Heart right ventricle (tissue), 16 donors: Measurements from ENCODE around the gene HOXA11. TPM values are rescaled to one million over a fixed set of nuclear protein-coding genes. Genes with fewer than 3 reads are reported as not detected.

Experiments used
- ATAC-seq, 8 donors: fragments of 200-7000 bp; cut with Tn5 transposase; one replicate each; pipeline ENCODE4 v1.9.1; 2020; ENCODE audit warnings: mild to moderate bottlenecking in 8 of 8, moderate library complexity in 8 of 8, moderate number of reproducible peaks in 1 of 8
- DNase-seq, 2 donors: peaks; one replicate each; pipeline ENCODE4 v3.0.0-alpha.2; 2020
- H3K27ac ChIP-seq, 10 donors: fragments of 200-600 bp; sonication (generic) in 2 of 10; one replicate each; pipeline versions ENCODE4 v1.5.0 to v1.8.0; 2020 to 2022; ENCODE audit warnings: mild to moderate bottlenecking in 3 of 10
- H3K27me3 ChIP-seq, 7 donors: fragments of 200-600 bp; one replicate each; pipeline ENCODE4 v1.8.0; 2021 to 2022; ENCODE audit warnings: mild to moderate bottlenecking in 2 of 7
- H3K36me3 ChIP-seq, 9 donors: fragments of 200-600 bp; sonication (generic) in 1 of 9; one replicate each; pipeline versions ENCODE4 v1.5.0 to v1.8.0; 2020 to 2022; ENCODE audit warnings: mild to moderate bottlenecking in 2 of 9
- H3K4me1 ChIP-seq, 9 donors: fragments of 200-600 bp; sonication (generic) in 1 of 9; one replicate each; pipeline versions ENCODE4 v1.5.0 to v1.8.0; 2020 to 2022; ENCODE audit warnings: mild to moderate bottlenecking in 4 of 9
- H3K4me3 ChIP-seq, 10 donors: fragments of 200-600 bp; sonication (generic) in 2 of 10; one replicate each; pipeline versions ENCODE4 v1.5.0 to v1.8.0; 2020 to 2022; ENCODE audit warnings: mild to moderate bottlenecking in 7 of 10, moderate library complexity in 2 of 10
- H3K9me3 ChIP-seq, 11 donors: fragments of 200-600 bp in 10 of 11; sonication (generic) in 2 of 11; one replicate each; pipeline versions ENCODE4 v1.5.0 to v1.8.0; 2013 to 2022; ENCODE audit warnings: mild to moderate bottlenecking in 2 of 11, control low read depth in 1 of 11, moderate library complexity in 1 of 11
- WGBS, 2 donors: extraction: QIAGEN DNeasy Blood & Tissue Kit; methylation state at CpG; one replicate each; pipeline ENCODE4 v1.1.7; 2013; ENCODE audit warnings: inconsistent platforms in 1 of 2; 5-methylcytosine and 5-hydroxymethylcytosine counted together
- intact Hi-C, 10 donors: fragments of 100-400 bp; cut with DNase I; formaldehyde crosslinking; loops; one replicate each; pipeline versions ENCODE4 v1.11.1 to v1.14.2; 2022
- polyA plus RNA-seq, 2 donors: library from polyadenylated mRNA; stranded (reverse); fragments of 200-250 nt; gene quantifications; one replicate each; pipeline ENCODE4 v1.2.3, GENCODE V29; 2013
- total RNA-seq, 10 donors: library from RNA; stranded (reverse); fragmentation: NEBNext Ultra II Directional in 3 of 10; extraction: Animal tissue kit (Norgen Biotek cat#: 25700) in 3 of 10; gene quantifications; one replicate each; pipeline versions ENCODE4 v1.2.1 to v1.2.4, GENCODE V29; 2021 to 2023
- TF ChIP-seq, protein P1 (sequence below), 9 donors: fragments of 200-600 bp; sonication (generic) in 2 of 9; IDR thresholded peaks; one replicate each; pipeline versions ENCODE4 v1.5.0 to v1.8.0; 2021 to 2022; ENCODE audit warnings: antibody characterized with exemption in 9 of 9, mild to moderate bottlenecking in 5 of 9, moderate library complexity in 1 of 9
- donor health status: Arrhythmogenic right ventricular cardiomyopathy.
- donor health status: ischemic (EF 13 %, LVEDD 7.1; RV severe dilation, severe dysfunction).
- donor health status: healthy with polysubstance abuse.
- donor health status: DM: no; HTN: yes; CAD: no.
- donor health status: DM: no; HTN: no; CAD: no.
- donor health status: ischemic (EF 25% LVEDD 6.9; RV normal size, moderate dysfunction).
- donor health status: ischemic (EF 25% LVEDD 5.7; RV mildly dilated, moderate dysfunction).
- donor health status: healthy.
- donor health status: DM: yes; HTN: yes; CAD: no.
- donor health status: Ischemic cardiomyopathy.
- donor health status: ischemic (EF 35%, LVEDD 5.7; RV mildly dilated, moderate dysfunction).
- donor health status: nonischemic (EF 11% LVEDD 7.7; RV severe dilation, severe dysfunction).
- donor health status: DM: yes; HTN: yes; CAD: no.
- donor health status: PGD.
- donor health status: ischemic (EF 29% LVEDD 5.4; RV normal size, mild dysfunction).
- donor health status: nonischemic (EF 23%, LVEDD 6.1; RV moderate dilation, normal function).

Gene HOXA11
- total and polyA plus RNA-seq, 12 donors: not detected

DNA sequence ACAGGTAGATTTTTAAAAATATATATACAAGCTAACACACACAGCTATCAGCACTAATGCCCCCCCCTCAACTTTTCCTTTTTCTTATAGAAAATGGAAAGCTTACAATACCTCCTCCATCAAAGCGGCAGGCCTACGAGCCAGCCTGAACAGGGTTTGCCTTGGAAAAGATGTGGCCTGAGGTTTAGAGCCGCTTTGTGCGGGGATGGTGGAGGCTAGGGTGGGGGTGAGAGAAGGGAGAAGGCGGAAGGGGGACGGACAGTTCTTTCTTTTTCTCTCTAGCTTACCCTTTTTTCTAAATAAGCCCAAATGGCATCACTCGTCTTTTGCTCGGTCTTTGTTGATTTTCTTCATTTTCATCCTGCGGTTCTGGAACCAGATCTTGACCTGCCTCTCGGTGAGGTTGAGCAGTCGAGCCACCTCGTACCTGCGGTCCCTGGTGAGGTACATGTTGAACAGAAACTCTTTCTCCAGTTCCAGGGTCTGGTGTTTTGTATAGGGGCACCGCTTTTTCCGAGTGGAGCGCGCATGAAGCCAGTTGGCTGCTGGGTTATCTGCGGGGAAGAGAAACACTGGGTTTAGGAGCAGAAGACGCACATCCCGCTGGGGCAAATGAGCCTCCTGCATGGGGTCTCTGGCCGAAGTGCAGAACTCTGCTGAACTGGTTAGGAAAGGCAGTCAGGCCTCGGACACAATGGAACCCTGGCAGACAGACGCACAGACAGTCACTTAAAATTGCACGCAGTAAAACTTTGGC, 21.6 kb downstream of the HOXA11 start:
- Histone ChIP-seq H3K27me3 (peaks cover 76 to 100% (median 100%) of the 10 kb centered on the region in 7 donors), H3K36me3 (peaks cover 0 to 15% (median 0%) of the 10 kb centered on the region in 9 donors), H3K4me1 (peaks cover 8 to 74% (median 40%) of the 10 kb centered on the region in 9 donors), H3K27ac (no peak overlapping the region), H3K4me3 (peak overlapping the region in 1 of 10 donors; percentile 49), H3K9me3 (no peaks in the 10 kb centered on the region)
- DNase-seq (no peak), ATAC-seq (no peak)
- 32 to 38% methylated on average over 24 of the region's 24 CpGs for WGBS, 2 donors
- intact Hi-C loops: loop anchor here in 9 of 10 donors (5.0 to 10.0 kb wide), 11 partner anchors 309 to 1299 kb away; no protein-coding TSS in a partner anchor
- TF ChIP-seq, protein P1, sequence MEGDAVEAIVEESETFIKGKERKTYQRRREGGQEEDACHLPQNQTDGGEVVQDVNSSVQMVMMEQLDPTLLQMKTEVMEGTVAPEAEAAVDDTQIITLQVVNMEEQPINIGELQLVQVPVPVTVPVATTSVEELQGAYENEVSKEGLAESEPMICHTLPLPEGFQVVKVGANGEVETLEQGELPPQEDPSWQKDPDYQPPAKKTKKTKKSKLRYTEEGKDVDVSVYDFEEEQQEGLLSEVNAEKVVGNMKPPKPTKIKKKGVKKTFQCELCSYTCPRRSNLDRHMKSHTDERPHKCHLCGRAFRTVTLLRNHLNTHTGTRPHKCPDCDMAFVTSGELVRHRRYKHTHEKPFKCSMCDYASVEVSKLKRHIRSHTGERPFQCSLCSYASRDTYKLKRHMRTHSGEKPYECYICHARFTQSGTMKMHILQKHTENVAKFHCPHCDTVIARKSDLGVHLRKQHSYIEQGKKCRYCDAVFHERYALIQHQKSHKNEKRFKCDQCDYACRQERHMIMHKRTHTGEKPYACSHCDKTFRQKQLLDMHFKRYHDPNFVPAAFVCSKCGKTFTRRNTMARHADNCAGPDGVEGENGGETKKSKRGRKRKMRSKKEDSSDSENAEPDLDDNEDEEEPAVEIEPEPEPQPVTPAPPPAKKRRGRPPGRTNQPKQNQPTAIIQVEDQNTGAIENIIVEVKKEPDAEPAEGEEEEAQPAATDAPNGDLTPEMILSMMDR (IDR thresholded peaks at IDR 0.05): no peak

DNA sequence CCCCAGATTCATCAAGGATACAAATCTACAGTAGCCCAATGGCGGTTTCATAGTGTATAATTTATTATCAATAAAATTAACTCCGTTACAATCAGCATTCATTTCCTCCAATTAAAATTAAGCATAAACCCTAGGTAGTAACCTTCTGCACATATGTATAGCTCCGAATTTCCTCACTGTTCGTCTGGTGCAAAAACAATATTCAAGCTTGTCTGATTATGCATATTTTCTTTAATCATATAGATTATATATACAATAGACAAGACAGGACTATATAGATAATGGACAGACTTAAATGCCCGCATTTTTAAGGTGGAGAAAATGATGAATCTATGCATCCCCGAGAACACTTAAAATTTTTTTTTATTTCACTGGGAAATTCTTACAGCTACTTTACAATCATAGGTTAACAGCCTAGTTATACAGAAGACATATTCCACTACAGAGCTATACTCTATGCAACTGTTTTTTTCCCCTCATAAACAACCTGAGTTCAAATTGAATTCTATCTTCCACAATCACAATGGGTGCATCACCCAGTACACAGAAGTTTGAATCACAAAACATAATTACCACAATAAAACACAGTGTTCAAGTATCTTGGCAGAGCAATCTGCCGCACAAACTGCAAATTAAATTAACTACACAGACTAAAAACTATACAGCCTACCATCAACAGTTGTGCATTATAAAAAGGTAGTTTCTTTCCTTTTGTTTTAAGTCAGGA, 22.3 kb downstream of the HOXA11 start:
- ATAC-seq (no peak), DNase-seq (no peak)
- intact Hi-C loops: loop anchor here in 9 of 10 donors (5.0 to 10.0 kb wide), 11 partner anchors 308 to 1298 kb away; no protein-coding TSS in a partner anchor
- Histone ChIP-seq H3K4me3 (no peak overlapping the region), H3K27ac (no peak overlapping the region), H3K4me1 (peaks cover 8 to 77% (median 40%) of the 10 kb centered on the region in 9 donors), H3K27me3 (peaks cover 72 to 100% (median 100%) of the 10 kb centered on the region in 7 donors), H3K36me3 (peaks cover 0 to 15% (median 0%) of the 10 kb centered on the region in 9 donors), H3K9me3 (no peaks in the 10 kb centered on the region)
- 56 to 61% methylated on average over 7 of the region's 7 CpGs for WGBS, 2 donors
- TF ChIP-seq, protein P1 (IDR thresholded peaks at IDR 0.05): no peak

DNA sequence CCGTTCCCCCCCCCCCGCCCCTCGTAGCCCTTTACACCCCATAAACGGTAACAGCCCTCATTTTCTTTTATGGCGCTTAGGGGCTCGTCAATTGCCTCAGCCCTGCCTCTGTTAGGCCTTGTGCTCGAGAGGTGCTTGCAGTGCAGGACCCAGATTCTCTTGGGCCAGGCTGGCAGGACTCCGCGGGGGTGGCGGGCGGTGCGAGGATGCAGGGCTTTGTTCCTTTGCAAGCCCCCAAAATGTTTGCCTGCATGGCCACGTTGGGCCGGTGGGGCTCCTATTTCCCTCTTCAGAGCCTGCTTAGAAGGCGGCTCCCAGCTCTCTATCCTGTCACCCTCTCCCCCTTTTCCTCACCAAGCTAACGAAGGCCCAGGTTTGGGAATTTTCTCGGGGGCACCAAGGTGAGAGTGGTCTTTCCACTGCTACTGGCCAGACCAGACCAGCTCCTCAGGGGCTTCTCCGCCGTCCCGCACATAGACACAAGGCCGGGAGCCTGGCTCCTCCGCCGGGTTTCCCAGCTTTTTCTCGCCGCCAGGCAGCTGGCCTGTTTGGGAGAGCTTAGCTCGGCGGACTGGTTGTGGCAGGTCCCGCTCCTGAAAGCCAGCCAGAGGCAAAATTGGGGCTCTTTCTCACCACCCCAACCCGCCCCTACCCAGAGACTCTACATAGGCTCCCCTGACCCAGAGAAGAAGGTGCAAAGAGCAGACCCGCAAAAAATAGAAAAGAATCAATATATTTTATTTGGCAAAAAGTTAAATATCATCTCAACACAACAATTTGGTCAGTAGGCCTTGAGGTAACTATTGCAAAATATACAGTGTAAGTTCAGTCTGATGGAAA, 23.1 kb downstream of the HOXA11 start:
- no peak overlapping the region for H3K27ac ChIP-seq
- peaks cover 0 to 15% (median 0%) of the 10 kb centered on the region in 9 donors for H3K36me3 ChIP-seq
- H3K4me1 ChIP-seq: peaks cover 8 to 77% (median 38%) of the 10 kb centered on the region in 9 donors
- peaks cover 74 to 100% (median 100%) of the 10 kb centered on the region in 7 donors for H3K27me3 ChIP-seq
- intact Hi-C loops: loop anchor here (2.0 to 10.0 kb wide), 14 partner anchors 307 to 1297 kb away; no protein-coding TSS in a partner anchor
- peak overlapping the region in 1 of 10 donors; percentile 68 for H3K4me3 ChIP-seq
- DNase-seq (no peak), ATAC-seq (no peak)
- TF ChIP-seq, protein P1 (IDR thresholded peaks at IDR 0.05): no peak
- 18 to 25% methylated on average over 30 of the region's 30 CpGs for WGBS, 2 donors
- no peaks in the 10 kb centered on the region for H3K9me3 ChIP-seq
